A549 (cell line): ENCODE results near the gene ARFGEF2. TPM values are rescaled to one million over a fixed set of nuclear protein-coding genes. Genes with fewer than 3 reads are reported as not detected.
A peak's percentile ranks its signal among the peaks of the same experiment; 100 is the strongest.

ENCODE experiments used
- ATAC-seq, 2 experiments: fragments of 200-7000 bp in 1 of 2; fragments of >200 bp in 1 of 2; cut with Nextera tagmentation in 1 of 2; cut with Tn5 transposase in 1 of 2; 3 replicates each; pipeline versions ENCODE4 v1.8.0 to v1.9.1; 2018 to 2020; ENCODE audit warnings: mild to moderate bottlenecking in 1 of 2, moderate library complexity in 1 of 2
- CTCF ChIA-PET: fragments of 300-600 bp; sonication (Branson Sonifier 250); formaldehyde crosslinking; extraction: SDS; loops from one replicate; lab custom pipeline; 2021; ENCODE audit warnings: antibody characterized with exemption, inconsistent platforms; lab: Yijun Ruan, JAX
- POLR2A ChIA-PET: fragments of 350-600 bp; formaldehyde crosslinking; extraction: SDS; loops from one replicate; lab custom pipeline; 2021; ENCODE audit warnings: antibody characterized with exemption, inconsistent platforms; lab: Yijun Ruan, JAX
- DNase-seq, 2 experiments: peaks; one replicate each; pipeline versions ENCODE4 v3.0.0 to v3.0.0-alpha.2; 2011 to 2016; ENCODE audit warnings: low read depth in 1 of 2, low spot score in 1 of 2
- FAIRE-seq: peaks from 2 replicates; lab custom pipeline; 2011; peaks lifted over from hg19 to GRCh38; lab: Jason Lieb, UNC
- H3K27ac ChIP-seq, 2 experiments: fragments of >200 bp; sonication (Bioruptor Twin); formaldehyde crosslinking; 3 replicates each; pipeline ENCODE4 v1.5.1; 2016 to 2017
- H3K4me1 ChIP-seq: fragments of >200 bp; sonication (Bioruptor Twin); formaldehyde crosslinking; 3 replicates; pipeline ENCODE4 v1.6.1; 2016
- H3K4me2 ChIP-seq: fragments of >200 bp; sonication (Bioruptor Twin); formaldehyde crosslinking; 3 replicates; pipeline ENCODE4 v1.6.1; 2016
- H3K4me3 ChIP-seq: fragments of >200 bp; sonication (Bioruptor Twin); formaldehyde crosslinking; 3 replicates; pipeline ENCODE4 v1.5.1; 2016
- H3K9me3 ChIP-seq: fragments of >200 bp; sonication (Bioruptor Twin); formaldehyde crosslinking; 3 replicates; pipeline ENCODE4 v1.6.1; 2016
- CEBPB ChIP-seq, 2 experiments: fragments of >200 bp in 1 of 2; sonication (Bioruptor Twin) in 1 of 2; formaldehyde crosslinking in 1 of 2; IDR thresholded peaks; 2 replicates each; pipeline ENCODE4 v1.6.1; 2012 to 2016
- EHMT2 ChIP-seq: fragments of 200-600 bp; sonication (generic); IDR thresholded peaks from 2 replicates; pipeline ENCODE4 v1.6.1; 2016; ENCODE audit warnings: antibody characterized with exemption, low read depth, mild to moderate bottlenecking, moderate library complexity
- EP300 ChIP-seq, 2 experiments: fragments of >200 bp; sonication (Bioruptor Twin); formaldehyde crosslinking; IDR thresholded peaks; 2 replicates in 1 of 2; 3 replicates in 1 of 2; pipeline ENCODE4 v1.6.1; 2016 to 2017
- FOSL2 ChIP-seq, 2 experiments: fragments of 450-650 bp in 1 of 2; fragments of >200 bp in 1 of 2; sonication (Bioruptor Twin) in 1 of 2; formaldehyde crosslinking; IDR thresholded peaks; 2 replicates each; pipeline versions ENCODE4 v1.5.0 to v1.6.1; 2016 to 2020; ENCODE audit warnings: mild to moderate bottlenecking in 1 of 2, moderate library complexity in 1 of 2
- GATA3 ChIP-seq: IDR thresholded peaks from 2 replicates; pipeline ENCODE4 v1.6.1; 2012; ENCODE audit warnings: borderline replicate concordance
- HDAC2 ChIP-seq: fragments of 200-600 bp; sonication (generic); IDR thresholded peaks from 2 replicates; pipeline ENCODE4 v1.6.1; 2016
- HMGXB4 ChIP-seq: fragments of 250-450 bp; sonication (Bioruptor Pico); IDR thresholded peaks from 2 replicates; pipeline ENCODE4 v1.5.0; 2021; ENCODE audit warnings: mild to moderate bottlenecking, moderate library complexity, borderline replicate concordance
- HOXA7 ChIP-seq: fragments of 250-450 bp; sonication (Bioruptor Pico); IDR thresholded peaks from 2 replicates; pipeline ENCODE4 v1.5.0; 2020; ENCODE audit warnings: mild to moderate bottlenecking, moderate library complexity
- JUN ChIP-seq, 2 experiments: fragments of >200 bp; sonication (Bioruptor Twin); formaldehyde crosslinking; IDR thresholded peaks; 2 replicates in 1 of 2; 3 replicates in 1 of 2; pipeline ENCODE4 v1.6.1; 2016 to 2017
- JUNB ChIP-seq: fragments of >200 bp; sonication (Bioruptor Twin); formaldehyde crosslinking; IDR thresholded peaks from 2 replicates; pipeline ENCODE4 v1.6.1; 2016
- NFE2L2 ChIP-seq: fragments of 150-350 bp; conservative IDR thresholded peaks from 2 replicates; pipeline ENCODE4 v1.6.1; 2014; ENCODE audit warnings: low read length
- NPAS2 ChIP-seq: fragments of 250-450 bp; sonication (Bioruptor Pico); IDR thresholded peaks from 2 replicates; pipeline ENCODE4 v1.8.0; 2022; ENCODE audit warnings: mild to moderate bottlenecking, moderate library complexity, borderline replicate concordance
- PBX3 ChIP-seq: IDR thresholded peaks from 2 replicates; pipeline ENCODE4 v1.6.1; 2012
- POLR2AphosphoS2 ChIP-seq: conservative IDR thresholded peaks from 2 replicates; pipeline ENCODE4 v1.6.1; 2012; ENCODE audit warnings: low read length, improper control_type of control experiment, inconsistent platforms
- RAD21 ChIP-seq, 2 experiments: fragments of >200 bp in 1 of 2; sonication (Bioruptor Twin) in 1 of 2; formaldehyde crosslinking in 1 of 2; IDR thresholded peaks in 1 of 2; conservative IDR thresholded peaks in 1 of 2; 2 replicates in 1 of 2; 3 replicates in 1 of 2; pipeline ENCODE4 v1.6.1; 2012 to 2018; ENCODE audit warnings: inconsistent platforms in 1 of 2
- RARB ChIP-seq: fragments of 250-450 bp; sonication (Bioruptor Pico); IDR thresholded peaks from 2 replicates; pipeline ENCODE4 v1.8.0; 2021; ENCODE audit warnings: mild to moderate bottlenecking, moderate library complexity
- TP53 ChIP-seq: fragments of 250-450 bp; sonication (Bioruptor Pico); IDR thresholded peaks from 2 replicates; pipeline ENCODE4 v1.5.0; 2021; ENCODE audit warnings: mild to moderate bottlenecking, moderate library complexity
- USF2 ChIP-seq: fragments of 450-650 bp; IDR thresholded peaks from 2 replicates; pipeline ENCODE4 v1.6.1; 2014; ENCODE audit warnings: antibody characterized with exemption
- ZC3H11A ChIP-seq: fragments of 450-650 bp; IDR thresholded peaks from 2 replicates; pipeline ENCODE4 v1.6.1; 2014; ENCODE audit warnings: antibody characterized with exemption, mild to moderate bottlenecking
- ZNF302 ChIP-seq: fragments of 250-450 bp; sonication (Bioruptor Pico); IDR thresholded peaks from 2 replicates; pipeline ENCODE4 v1.9.0; 2021; ENCODE audit warnings: inconsistent platforms, mild to moderate bottlenecking, moderate library complexity
- ZSCAN20 ChIP-seq: fragments of 250-450 bp; sonication (Bioruptor Pico); IDR thresholded peaks from 2 replicates; pipeline ENCODE4 v1.8.0; 2022; ENCODE audit warnings: mild to moderate bottlenecking, moderate library complexity
- WGBS: methylation state at CpG from one replicate; pipeline ENCODE4 v1.1.6; 2017; ENCODE audit errors: missing lambda C conversion rate; 5-methylcytosine and 5-hydroxymethylcytosine counted together
- polyA plus RNA-seq, 4 experiments: library from polyadenylated mRNA; depleted of rRNA in 3 of 4; stranded (reverse); fragments of >200 nt; fragmentation: RNase III in 1 of 4; extraction: RNeasy Plus Mini Kit Qiagen cat#74134 plus additional on column Dnase treatment in 1 of 4; gene quantifications; 2 replicates in 3 of 4; 3 replicates in 1 of 4; pipeline ENCODE4 v1.2.3, GENCODE V29; 2011 to 2017
- TF ChIP-seq, protein P1 (sequence below): IDR thresholded peaks from 2 replicates; pipeline ENCODE4 v1.6.1; 2012; ENCODE audit warnings: low read depth, borderline replicate concordance
- TF ChIP-seq, protein P2 (sequence below): fragments of 200-600 bp; sonication (generic); IDR thresholded peaks from 2 replicates; pipeline ENCODE4 v1.6.1; 2016; ENCODE audit warnings: antibody characterized with exemption, mild to moderate bottlenecking, moderate library complexity
- TF ChIP-seq, protein P3 (sequence below): fragments of >200 bp; sonication (Bioruptor Twin); formaldehyde crosslinking; IDR thresholded peaks from 3 replicates; pipeline ENCODE4 v1.5.1; 2016

ARFGEF2 gene
- polyA plus RNA-seq, 2 of the 4 experiments (the other 2 are of a cell fraction): 12.3 to 24.3 TPM

- ATAC-seq: no peak
- POLR2A ChIA-PET: interaction anchor here (1.2 kb wide), 1 partner anchor 77 kb away, joined by 6 read pairs; the partner anchor contains the start of gene PREX1
- TF ChIP-seq, protein P1, sequence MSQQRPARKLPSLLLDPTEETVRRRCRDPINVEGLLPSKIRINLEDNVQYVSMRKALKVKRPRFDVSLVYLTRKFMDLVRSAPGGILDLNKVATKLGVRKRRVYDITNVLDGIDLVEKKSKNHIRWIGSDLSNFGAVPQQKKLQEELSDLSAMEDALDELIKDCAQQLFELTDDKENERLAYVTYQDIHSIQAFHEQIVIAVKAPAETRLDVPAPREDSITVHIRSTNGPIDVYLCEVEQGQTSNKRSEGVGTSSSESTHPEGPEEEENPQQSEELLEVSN: no peak
- TF ChIP-seq JUNB (no peak), PBX3 (no peak), USF2 (no peak), GATA3 (no peak), ZSCAN20 (no peak), CEBPB (IDR thresholded peaks at IDR 0.05) (no peak), JUN (IDR thresholded peaks at IDR 0.05) (no peak), NFE2L2 (no peak), EHMT2 (no peak), ZNF302 (no peak), NPAS2 (CRISPR knock-in tag) (no peak)
- TF ChIP-seq, protein P2, sequence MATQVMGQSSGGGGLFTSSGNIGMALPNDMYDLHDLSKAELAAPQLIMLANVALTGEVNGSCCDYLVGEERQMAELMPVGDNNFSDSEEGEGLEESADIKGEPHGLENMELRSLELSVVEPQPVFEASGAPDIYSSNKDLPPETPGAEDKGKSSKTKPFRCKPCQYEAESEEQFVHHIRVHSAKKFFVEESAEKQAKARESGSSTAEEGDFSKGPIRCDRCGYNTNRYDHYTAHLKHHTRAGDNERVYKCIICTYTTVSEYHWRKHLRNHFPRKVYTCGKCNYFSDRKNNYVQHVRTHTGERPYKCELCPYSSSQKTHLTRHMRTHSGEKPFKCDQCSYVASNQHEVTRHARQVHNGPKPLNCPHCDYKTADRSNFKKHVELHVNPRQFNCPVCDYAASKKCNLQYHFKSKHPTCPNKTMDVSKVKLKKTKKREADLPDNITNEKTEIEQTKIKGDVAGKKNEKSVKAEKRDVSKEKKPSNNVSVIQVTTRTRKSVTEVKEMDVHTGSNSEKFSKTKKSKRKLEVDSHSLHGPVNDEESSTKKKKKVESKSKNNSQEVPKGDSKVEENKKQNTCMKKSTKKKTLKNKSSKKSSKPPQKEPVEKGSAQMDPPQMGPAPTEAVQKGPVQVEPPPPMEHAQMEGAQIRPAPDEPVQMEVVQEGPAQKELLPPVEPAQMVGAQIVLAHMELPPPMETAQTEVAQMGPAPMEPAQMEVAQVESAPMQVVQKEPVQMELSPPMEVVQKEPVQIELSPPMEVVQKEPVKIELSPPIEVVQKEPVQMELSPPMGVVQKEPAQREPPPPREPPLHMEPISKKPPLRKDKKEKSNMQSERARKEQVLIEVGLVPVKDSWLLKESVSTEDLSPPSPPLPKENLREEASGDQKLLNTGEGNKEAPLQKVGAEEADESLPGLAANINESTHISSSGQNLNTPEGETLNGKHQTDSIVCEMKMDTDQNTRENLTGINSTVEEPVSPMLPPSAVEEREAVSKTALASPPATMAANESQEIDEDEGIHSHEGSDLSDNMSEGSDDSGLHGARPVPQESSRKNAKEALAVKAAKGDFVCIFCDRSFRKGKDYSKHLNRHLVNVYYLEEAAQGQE: no peak
- 93% methylated on average over 10 of the region's 10 CpGs for WGBS
- peaks cover 8% of the 10 kb centered on the region for H3K4me1 ChIP-seq
- H3K9me3 ChIP-seq: 0 out of 3 replicates have a peak, but pooled peaks cover 1% of the 10 kb centered on the region
- CTCF ChIA-PET: interaction anchor here (0.6 to 18.8 kb wide), 13 partner anchors 10 to 573 kb away, joined by 3 to 494 read pairs (median 14); no protein-coding TSS in a partner anchor
- H3K27ac ChIP-seq: no peak overlapping the region
- FAIRE-seq: no peak
- DNase-seq: no peak
- H3K4me2 ChIP-seq: no peak overlapping the region
- H3K4me3 ChIP-seq: no peak overlapping the region
These were observed 17.8 kb upstream of the ARFGEF2 start for GRCh38 chr20:48903705-48904104.

DNA sequence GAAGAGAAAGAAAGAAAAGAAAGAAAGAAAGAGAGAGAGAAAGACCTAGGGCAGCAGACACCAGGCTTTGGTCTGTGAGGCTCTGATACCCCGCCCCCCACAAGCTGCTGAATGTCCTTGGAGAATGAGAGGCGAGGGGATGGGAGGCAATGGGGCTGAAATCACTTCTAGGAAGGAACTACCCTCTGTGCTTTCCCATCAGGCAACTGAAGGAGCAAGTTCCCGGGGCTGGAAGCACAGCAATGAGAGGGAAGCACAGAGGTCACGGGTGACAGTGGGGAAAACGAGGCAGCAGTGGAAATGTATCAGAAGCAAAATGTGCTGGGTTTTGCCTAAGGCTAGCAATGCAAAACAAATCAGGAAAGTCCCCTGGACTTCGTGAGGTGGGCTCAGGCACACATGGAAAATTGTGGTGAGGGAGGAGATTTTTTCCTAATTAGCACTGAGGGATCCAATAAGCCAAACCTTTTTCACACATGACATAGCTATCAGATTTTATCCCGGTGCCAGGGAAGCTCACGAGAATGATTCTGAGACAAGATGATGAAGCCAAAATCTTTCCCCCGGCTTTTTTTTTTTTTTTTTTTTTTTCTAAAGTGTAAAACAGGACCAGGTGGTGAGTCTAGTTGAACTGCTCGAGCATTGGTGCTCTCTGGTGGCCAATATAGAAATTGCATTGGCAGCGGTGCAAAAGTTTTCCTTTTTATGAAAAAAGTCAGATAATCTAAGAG lies 16.8 kb upstream of the ARFGEF2 start:
- ATAC-seq: peak; percentile 52 to 78; a peak in 5 of 6 replicates
- no peak for FAIRE-seq
- H3K27ac ChIP-seq: peak overlapping the region; percentile 31 to 52; a peak in 3 of 6 replicates
- CTCF ChIA-PET: interaction anchor here (0.6 to 18.8 kb wide), 76 partner anchors 8 to 1177 kb away, joined by 3 to 494 read pairs (median 4); no protein-coding TSS in a partner anchor
- H3K9me3 ChIP-seq: peaks cover 11% of the 10 kb centered on the region; the same call in 2 of the 3 replicates
- POLR2A ChIA-PET: interaction anchor here (1.2 kb wide), 1 partner anchor 78 kb away, joined by 6 read pairs; the partner anchor contains the start of gene PREX1
- peak overlapping the region; percentile 69 for H3K4me2 ChIP-seq
- 18% methylated on average over 11 of the region's 11 CpGs for WGBS
- peaks cover 8% of the 10 kb centered on the region for H3K4me1 ChIP-seq
- no peak overlapping the region for H3K4me3 ChIP-seq
- DNase-seq: peak; percentile 66 to 70
- no peak for TF ChIP-seq ZC3H11A
- no peak for TF ChIP-seq HOXA7 (CRISPR knock-in tag)
- TF ChIP-seq HDAC2: no peak
- no peak for TF ChIP-seq RARB (CRISPR knock-in tag)
- TF ChIP-seq, protein P3, sequence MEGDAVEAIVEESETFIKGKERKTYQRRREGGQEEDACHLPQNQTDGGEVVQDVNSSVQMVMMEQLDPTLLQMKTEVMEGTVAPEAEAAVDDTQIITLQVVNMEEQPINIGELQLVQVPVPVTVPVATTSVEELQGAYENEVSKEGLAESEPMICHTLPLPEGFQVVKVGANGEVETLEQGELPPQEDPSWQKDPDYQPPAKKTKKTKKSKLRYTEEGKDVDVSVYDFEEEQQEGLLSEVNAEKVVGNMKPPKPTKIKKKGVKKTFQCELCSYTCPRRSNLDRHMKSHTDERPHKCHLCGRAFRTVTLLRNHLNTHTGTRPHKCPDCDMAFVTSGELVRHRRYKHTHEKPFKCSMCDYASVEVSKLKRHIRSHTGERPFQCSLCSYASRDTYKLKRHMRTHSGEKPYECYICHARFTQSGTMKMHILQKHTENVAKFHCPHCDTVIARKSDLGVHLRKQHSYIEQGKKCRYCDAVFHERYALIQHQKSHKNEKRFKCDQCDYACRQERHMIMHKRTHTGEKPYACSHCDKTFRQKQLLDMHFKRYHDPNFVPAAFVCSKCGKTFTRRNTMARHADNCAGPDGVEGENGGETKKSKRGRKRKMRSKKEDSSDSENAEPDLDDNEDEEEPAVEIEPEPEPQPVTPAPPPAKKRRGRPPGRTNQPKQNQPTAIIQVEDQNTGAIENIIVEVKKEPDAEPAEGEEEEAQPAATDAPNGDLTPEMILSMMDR: peak; percentile 93
- TF ChIP-seq TP53: no peak
- no peak for TF ChIP-seq FOSL2 (IDR thresholded peaks at IDR 0.05)
- no peak for TF ChIP-seq FOSL2 (CRISPR knock-in tag; IDR thresholded peaks at IDR 0.05)
- TF ChIP-seq POLR2AphosphoS2: no peak
- peak; percentile 94 to 96 for TF ChIP-seq RAD21 (conservative IDR thresholded peaks at IDR 0.05 in 1 of 2, IDR thresholded peaks at IDR 0.05 in 1 of 2)
- no peak for TF ChIP-seq EP300 (IDR thresholded peaks at IDR 0.05)
- TF ChIP-seq HMGXB4: no peak
- TF ChIP-seq JUNB: no peak
- TF ChIP-seq USF2: no peak
- no peak for TF ChIP-seq NPAS2 (CRISPR knock-in tag)
